K562 (cell line): ENCODE measurements around the gene SPTBN5. TPM values are rescaled to one million over a fixed set of nuclear protein-coding genes. Genes with fewer than 3 reads are reported as not detected.

Experiments used
- ATF7 ChIP-seq: fragments of 450-650 bp; IDR thresholded peaks from 2 replicates; pipeline ENCODE4 v1.7.1; 2014; ENCODE audit warnings: mild to moderate bottlenecking, moderate library complexity
- BACH1 ChIP-seq: fragments of 200-800 bp; sonication (Bioruptor generic); IDR thresholded peaks from 2 replicates; pipeline ENCODE4 v1.6.1; 2016; ENCODE audit warnings: missing genetic modification characterization, missing compliant biosample characterization
- CHD1 ChIP-seq: fragments of 200-600 bp; sonication (generic); IDR thresholded peaks from one replicate; pipeline ENCODE4 v1.6.1; 2012; ENCODE audit warnings: mild to moderate bottlenecking, moderate library complexity, low read length, inconsistent platforms
- CREM ChIP-seq: IDR thresholded peaks from 2 replicates; pipeline ENCODE4 v1.6.1; 2014; ENCODE audit warnings: antibody characterized with exemption, low read depth
- ESRRA ChIP-seq: fragments of 450-650 bp; IDR thresholded peaks from 2 replicates; pipeline ENCODE4 v1.6.1; 2014; ENCODE audit warnings: low read depth, mild to moderate bottlenecking, moderate library complexity, borderline replicate concordance
- KDM1A ChIP-seq, 2 experiments: fragments of 450-650 bp; IDR thresholded peaks; 2 replicates each; pipeline ENCODE4 v1.6.1; 2016; ENCODE audit warnings: mild to moderate bottlenecking in 2 of 2
- NKRF ChIP-seq: fragments of 450-650 bp; IDR thresholded peaks from 2 replicates; pipeline ENCODE4 v1.6.1; 2016; ENCODE audit warnings: borderline replicate concordance
- POLR2AphosphoS2 ChIP-seq: IDR thresholded peaks from 2 replicates; pipeline ENCODE4 v1.6.1; 2012; ENCODE audit warnings: low read length, improper control_type of control experiment
- SMARCA4 ChIP-seq: fragments of 450-650 bp; IDR thresholded peaks from 2 replicates; pipeline ENCODE4 v1.6.1; 2016
- SRSF1 ChIP-seq: fragments of 200-400 bp; formaldehyde crosslinking; IDR thresholded peaks from 2 replicates; pipeline ENCODE4 v1.6.1; 2017; ENCODE audit warnings: mild to moderate bottlenecking, low read depth, low read length, moderate library complexity
- TFAP4 ChIP-seq: sonication (generic); formaldehyde crosslinking; IDR thresholded peaks from 2 replicates; pipeline ENCODE4 v1.8.0; 2022; ENCODE audit warnings: missing genetic modification reagents, mild to moderate bottlenecking, moderate library complexity, borderline replicate concordance
- VEZF1 ChIP-seq: fragments of 200-800 bp; sonication (Bioruptor generic); IDR thresholded peaks from 2 replicates; pipeline ENCODE4 v1.6.1; 2017; ENCODE audit warnings: missing genetic modification characterization, missing compliant biosample characterization
- ZNF609 ChIP-seq: sonication (generic); formaldehyde crosslinking; IDR thresholded peaks from 2 replicates; pipeline ENCODE4 v1.8.1; 2023; ENCODE audit warnings: missing genetic modification reagents, mild to moderate bottlenecking, borderline replicate concordance
- ZNF668 ChIP-seq: fragments of 250-450 bp; sonication (Bioruptor Pico); IDR thresholded peaks from 2 replicates; pipeline ENCODE4 v1.8.0; 2022; ENCODE audit warnings: mild to moderate bottlenecking, inconsistent platforms
- polyA plus RNA-seq, 8 experiments: library from polyadenylated mRNA; depleted of rRNA in 4 of 8; stranded (reverse) in 5 of 8; unstranded in 3 of 8; fragments of >200 nt; fragmentation: Nextera tagmentation in 2 of 8; fragmentation: Illumina TruSeq in 1 of 8; extraction: Ambion mirVana in 2 of 8; extraction: Trizol in 1 of 8; gene quantifications; 2 replicates each; pipeline versions ENCODE4 v1.2.1 to v1.2.3, GENCODE V29; 2011 to 2014; ENCODE audit warnings: inconsistent platforms in 1 of 8, missing spikeins in 1 of 8
- total RNA-seq, 7 experiments: library from RNA; depleted of rRNA in 6 of 7; stranded (reverse); fragments of >200 nt in 6 of 7; fragmentation: Illumina TruSeq in 2 of 7; extraction: Trizol in 2 of 7; gene quantifications; 2 replicates each; pipeline versions ENCODE4 v1.2.1 to v1.2.3, GENCODE V29; 2011 to 2021; ENCODE audit warnings: low replicate concordance in 1 of 7
- TF ChIP-seq, protein P1 (sequence below): fragments of 450-650 bp; IDR thresholded peaks from 2 replicates; pipeline ENCODE4 v1.6.1; 2016; ENCODE audit warnings: antibody characterized with exemption

The SPTBN5 gene
- total and polyA plus RNA-seq, 9 of the 15 experiments (the other 6 are each of a cell fraction or from before 2014, with no cell fraction given): 0.02 TPM; not detected in 8

DNA sequence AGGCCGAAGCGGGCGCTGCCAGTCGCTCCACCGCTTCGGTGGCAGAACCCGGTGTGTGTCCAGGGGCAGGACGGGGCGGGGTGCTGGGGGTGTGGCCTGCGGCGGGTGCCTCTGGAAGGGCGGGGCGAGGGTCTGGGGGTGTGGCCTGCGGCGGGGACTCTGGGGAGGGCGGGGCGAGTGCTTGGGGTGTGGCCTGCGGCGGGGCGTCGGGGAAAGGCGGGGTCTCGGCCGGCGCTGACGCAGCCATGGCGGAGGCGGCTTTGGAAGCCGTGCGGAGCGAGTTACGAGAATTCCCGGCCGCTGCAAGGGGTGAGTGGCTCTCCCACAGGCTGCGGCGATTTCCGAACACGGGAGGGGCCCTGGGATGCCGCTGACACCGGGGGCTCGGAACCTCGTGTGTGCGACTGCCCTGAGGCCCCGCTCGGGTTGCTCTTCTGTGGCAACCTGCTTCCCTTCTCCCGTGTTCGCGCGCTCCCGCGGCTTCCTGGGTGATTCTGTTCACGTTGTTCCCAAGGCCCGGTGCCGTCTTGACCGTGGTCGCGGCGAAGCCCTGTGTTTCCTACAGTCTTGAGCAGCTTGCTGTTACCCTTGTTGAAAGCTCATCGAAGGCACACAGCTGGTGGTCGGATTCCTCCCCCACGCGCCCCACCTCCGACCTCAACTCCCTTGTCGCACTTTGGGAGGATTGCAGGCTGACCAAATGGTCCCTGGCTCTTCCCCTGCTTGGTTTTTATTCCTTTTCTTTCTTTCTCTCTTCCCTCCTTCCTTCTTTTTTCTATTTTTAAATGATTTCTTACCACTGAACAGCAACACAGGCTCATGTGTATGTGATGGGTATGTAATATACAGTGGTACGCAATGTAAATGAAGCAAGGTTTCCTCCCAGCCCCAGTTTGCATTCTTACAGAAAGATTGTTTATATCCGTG, 65.7 kb downstream of the SPTBN5 start, which contains the start of gene JMJD7 (continued):
- TF ChIP-seq ZNF609 (CRISPR knock-in tag): 0 out of 2 replicates have a peak, but pooled peaks have one; percentile 27
- TF ChIP-seq BACH1 (tag): no peak
- TF ChIP-seq SMARCA4: 0 out of 2 replicates have a peak, but pooled peaks have one; percentile 49
- TF ChIP-seq SRSF1: 0 out of 2 replicates have a peak, but pooled peaks have one; percentile 30
- TF ChIP-seq POLR2AphosphoS2: 0 out of 2 replicates have a peak, but pooled peaks have one; percentile 39
- peak; percentile 77 for TF ChIP-seq VEZF1 (CRISPR knock-in tag)
- TF ChIP-seq TFAP4: peak; percentile 96
- peak; percentile 32; the same call in 1 of the 2 replicates for TF ChIP-seq ESRRA
- TF ChIP-seq ATF7: peak; percentile 63
- peak; percentile 52 for TF ChIP-seq CHD1
- TF ChIP-seq, protein P1, sequence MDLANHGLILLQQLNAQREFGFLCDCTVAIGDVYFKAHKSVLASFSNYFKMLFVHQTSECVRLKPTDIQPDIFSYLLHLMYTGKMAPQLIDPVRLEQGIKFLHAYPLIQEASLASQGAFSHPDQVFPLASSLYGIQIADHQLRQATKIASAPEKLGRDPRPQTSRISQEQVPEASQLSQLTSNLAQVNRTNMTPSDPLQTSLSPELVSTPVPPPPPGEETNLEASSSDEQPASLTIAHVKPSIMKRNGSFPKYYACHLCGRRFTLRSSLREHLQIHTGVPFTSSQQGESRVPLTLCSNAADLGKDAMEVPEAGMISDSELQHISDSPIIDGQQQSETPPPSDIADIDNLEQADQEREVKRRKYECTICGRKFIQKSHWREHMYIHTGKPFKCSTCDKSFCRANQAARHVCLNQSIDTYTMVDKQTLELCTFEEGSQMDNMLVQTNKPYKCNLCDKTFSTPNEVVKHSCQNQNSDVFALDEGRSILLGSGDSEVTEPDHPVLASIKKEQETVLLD: peak; percentile 87
- TF ChIP-seq CREM: peak; percentile 77
- TF ChIP-seq ZNF668 (CRISPR knock-in tag): no peak
- no peak for TF ChIP-seq KDM1A (IDR thresholded peaks at IDR 0.05)
- TF ChIP-seq NKRF: peak; percentile 88
